ENCODE data around the gene PPP3CA.
"Not testable (repeated sequence)": the region's sequence is repeated elsewhere in the genome, so short reads cannot be mapped to it uniquely, and the experiment has no call there.

PPP3CA gene

GRCh38 chr4:101131058-101131457 is 216.3 kb downstream of the PPP3CA start:
- DNase-seq, result not testable (repeated sequence)

DNA sequence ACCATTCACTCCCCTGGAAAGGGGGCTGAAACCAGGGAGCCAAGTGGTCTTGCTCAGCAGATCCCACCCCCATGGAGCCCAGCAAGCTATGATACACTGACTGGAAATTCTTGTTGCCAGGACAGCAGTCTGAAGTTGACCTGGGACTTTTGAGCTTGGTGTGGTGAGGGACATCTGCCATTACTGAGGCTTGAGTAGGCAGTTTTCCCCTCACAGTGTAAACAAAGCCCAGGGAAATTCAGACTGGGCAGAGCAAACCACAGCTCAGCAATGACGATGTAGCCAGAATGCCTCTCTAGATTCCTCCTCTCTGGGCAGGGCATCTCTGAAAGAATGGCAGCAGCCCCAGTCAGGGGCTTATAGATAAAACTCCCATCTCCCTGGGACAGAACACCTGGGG is 218.4 kb downstream of the PPP3CA start:
- DNase-seq, result not testable (repeated sequence)

DNA sequence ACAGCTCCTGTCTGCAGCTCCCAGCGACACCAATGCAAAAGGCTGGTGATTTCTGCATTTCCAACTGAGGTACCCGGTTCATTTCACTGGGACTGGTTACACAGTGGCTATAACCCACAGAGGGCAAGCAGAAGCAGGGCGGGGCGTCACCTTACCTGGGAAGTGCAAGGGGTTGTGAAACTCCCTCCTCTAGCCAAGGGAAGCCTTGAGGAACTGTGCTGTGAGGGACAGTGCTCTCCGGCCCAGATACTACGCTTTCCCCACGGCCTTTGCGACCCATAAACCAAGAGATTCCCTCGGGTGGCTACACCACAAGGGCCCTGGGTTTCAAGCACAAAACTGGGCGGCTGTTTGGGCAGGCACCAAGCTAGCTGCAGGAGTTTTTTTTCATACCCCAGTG is 218.9 kb downstream of the PPP3CA start:
- no peak for DNase-seq

GRCh38 chr4:101127176-101127790 is 220.0 kb downstream of the PPP3CA start:
- no peak for DNase-seq

- no peak for DNase-seq
These were observed 221.3 kb downstream of the PPP3CA start for GRCh38 chr4:101126059-101126458.

- DNase-seq, result no peak
These were observed 222.0 kb downstream of the PPP3CA start for GRCh38 chr4:101125045-101125942.

DNA sequence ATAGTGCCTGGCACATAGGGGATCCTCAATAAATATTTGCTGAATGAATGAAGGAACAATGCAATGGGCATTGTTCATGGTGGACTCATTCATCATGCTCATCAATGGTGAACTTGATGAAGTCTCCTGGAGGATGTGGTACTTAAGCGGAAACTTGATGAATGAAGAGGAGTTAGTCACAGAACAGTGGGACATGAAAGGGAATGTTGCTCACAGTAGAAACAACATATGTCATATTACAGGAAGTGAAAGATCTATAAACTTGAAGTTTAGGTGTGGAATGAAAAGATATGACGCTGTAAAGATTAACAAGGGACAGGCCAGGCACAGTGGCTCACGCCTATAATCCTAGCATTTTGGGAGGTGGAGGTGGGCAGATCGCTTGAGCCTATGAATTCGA is 224.1 kb downstream of the PPP3CA start:
- DNase-seq, result no peak

DNA sequence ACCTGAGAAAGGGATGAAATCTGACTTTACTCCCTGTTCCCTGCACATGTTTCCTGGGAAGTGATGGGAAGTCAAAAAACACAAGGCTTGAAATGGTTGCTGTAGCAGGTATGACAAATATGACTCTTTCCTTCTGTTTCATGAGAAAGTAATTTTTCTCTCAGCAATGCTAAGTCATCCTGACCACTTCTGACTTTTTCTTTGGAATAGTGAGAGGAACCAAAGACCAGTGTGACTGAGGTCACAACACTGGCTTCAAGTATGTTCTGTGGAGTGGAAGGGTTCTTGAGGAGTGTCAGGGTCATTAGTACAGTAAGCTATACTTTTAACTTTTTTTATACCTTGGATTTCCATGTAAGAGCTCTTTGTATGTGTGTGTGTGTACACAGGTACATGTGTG is 225.3 kb downstream of the PPP3CA start:
- no peak for DNase-seq

GRCh38 chr4:101119141-101119540 is 228.2 kb downstream of the PPP3CA start:
- no peak for DNase-seq

- DNase-seq, result no peak
These were observed 228.7 kb downstream of the PPP3CA start for GRCh38 chr4:101118617-101119016.

GRCh38 chr4:101115887-101116286 is 231.4 kb downstream of the PPP3CA start:
- DNase-seq, result no peak

DNA sequence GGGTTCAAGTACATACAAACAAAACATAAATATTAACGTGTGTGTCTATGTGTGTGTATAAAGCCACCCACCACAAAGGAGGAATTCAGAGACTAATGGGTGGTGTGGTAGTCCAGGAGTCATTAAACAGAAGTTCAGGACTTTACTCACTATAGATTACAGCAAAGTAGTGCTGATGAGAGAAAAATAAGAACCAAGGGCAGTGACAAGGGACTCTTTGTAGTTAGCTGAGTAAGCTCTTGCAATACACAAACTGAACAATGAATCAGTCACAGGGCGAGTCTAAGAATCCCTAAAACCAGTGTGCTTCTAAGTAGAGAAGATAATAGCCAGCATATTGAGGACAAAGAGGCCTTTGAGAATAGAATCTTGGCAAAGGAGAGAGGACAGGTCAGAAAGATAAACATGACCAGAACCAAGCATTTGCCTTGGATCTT is 232.4 kb downstream of the PPP3CA start:
- no peak for DNase-seq

DNA sequence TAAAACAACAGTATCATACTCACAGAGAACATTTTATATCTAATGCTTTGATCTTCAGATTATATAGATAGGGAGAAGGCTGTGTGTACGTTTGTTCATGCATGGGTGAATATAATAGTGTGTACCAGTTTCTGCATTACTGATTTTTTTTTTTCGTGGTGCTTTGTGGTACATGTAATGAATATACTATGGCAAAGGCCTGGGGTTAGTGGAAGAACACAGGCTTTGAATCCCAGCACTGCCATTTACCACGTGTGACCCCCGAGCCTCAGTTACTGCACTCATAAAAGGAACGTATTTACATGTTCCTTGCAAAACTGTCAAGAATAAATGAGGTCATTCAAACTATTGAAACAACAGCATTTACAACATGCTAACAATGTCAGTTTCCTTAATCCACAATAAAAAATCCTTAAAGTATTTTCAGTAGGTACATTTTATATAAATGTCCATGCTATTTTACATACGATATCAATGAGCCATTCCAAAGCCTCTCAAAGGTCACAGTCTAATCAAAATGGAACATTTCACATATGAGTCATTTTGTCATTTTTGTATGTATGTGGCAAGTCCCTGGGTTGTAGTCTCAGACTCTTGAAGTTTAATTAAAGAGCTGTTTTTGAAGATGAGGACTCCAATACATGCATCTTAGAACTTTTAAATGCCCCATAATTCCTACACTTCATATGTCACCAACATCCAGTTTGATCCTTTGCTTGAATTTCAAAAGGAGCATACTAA is 242.8 kb downstream of the PPP3CA start:
- no peak for DNase-seq

DNA sequence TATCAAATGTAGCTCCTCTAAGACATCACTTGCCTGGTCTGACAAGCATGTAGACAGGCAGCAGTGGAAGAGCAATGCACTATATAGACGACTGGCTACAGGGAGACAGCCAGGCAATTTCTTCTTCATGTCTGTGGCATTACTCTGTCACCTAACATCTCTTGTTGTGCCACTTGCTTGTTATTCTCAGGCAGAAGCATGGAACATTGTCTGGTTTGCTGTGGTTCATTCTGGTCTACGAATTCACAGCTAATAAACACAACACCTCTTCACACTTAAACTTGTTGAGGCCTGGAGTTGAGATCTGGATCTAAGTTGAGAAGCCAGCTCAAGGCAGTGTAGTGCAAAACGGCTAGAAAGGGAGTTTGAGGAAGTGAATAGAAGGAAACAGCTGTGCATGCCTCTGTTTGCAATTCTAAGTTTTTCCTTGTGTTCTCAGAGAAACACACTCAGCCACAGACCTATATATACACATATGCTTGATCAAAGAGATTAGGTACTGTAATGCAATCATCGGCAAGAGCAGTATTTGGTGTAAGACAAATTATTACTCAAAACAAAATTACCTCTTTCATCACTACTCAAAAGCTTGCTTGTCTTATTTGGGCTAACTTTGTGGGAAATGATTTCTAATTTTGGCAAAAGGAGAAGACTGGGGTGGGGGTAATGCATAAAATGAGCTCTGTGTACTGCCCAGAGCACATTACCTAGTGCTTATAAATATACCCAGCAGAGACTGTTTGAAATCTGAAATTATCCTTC is 243.8 kb downstream of the PPP3CA start:
- no peak for DNase-seq

DNA sequence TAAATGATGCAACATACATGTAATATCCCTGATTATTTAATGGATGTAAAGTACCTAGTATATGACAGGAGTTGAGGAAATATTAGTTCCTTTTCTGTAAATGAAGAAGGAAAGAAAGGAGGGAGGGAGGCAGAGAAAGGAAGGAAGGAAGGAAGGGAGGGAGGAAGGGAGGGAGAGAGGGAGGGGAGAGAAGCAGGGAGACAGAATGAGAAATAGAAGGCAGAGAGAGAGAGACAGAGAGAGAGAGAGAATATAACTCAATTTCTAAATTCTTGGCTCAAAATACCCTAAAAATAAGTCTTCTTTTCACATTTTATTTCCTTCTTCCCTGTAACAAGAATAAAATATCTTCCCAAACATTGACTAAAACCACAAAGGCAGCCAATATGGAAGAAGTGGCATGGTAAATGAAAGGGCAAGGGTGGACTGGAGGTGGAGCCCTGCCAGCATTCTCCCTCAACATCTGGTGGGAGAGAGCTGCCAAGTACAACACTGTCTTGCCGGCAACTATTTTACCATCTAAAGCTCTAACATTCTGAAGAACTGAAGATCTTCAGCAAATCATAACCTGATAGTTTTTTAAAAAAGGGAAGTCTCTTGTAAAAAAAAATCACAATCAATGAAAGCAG is 245.1 kb downstream of the PPP3CA start:
- DNase-seq, result no peak

GRCh38 chr4:101101072-101101471 is 246.3 kb downstream of the PPP3CA start:
- no peak for DNase-seq

GRCh38 chr4:101098666-101099400 is 248.5 kb downstream of the PPP3CA start:
- DNase-seq, result no peak

DNA sequence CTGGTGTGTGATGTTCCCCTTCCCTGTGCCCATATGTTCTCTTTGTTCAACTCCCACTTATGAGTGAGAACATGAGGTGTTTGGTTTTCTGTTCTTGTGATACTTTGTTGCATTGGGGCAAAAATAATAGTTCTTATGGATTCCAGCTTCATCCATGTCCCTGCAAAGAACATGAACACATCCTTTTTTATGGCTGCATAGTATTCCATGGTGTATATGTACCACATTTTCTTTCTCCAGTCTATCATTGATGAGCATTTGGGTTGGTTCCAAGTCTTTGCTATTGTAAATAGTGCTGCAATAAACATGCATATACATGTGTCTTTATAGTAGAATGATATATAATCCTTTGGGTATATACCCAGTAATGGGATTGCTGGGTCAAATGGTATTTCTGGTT is 254.7 kb downstream of the PPP3CA start:
- not testable (repeated sequence) for DNase-seq

GRCh38 chr4:101089168-101089567 is 258.2 kb downstream of the PPP3CA start:
- no peak for DNase-seq

DNA sequence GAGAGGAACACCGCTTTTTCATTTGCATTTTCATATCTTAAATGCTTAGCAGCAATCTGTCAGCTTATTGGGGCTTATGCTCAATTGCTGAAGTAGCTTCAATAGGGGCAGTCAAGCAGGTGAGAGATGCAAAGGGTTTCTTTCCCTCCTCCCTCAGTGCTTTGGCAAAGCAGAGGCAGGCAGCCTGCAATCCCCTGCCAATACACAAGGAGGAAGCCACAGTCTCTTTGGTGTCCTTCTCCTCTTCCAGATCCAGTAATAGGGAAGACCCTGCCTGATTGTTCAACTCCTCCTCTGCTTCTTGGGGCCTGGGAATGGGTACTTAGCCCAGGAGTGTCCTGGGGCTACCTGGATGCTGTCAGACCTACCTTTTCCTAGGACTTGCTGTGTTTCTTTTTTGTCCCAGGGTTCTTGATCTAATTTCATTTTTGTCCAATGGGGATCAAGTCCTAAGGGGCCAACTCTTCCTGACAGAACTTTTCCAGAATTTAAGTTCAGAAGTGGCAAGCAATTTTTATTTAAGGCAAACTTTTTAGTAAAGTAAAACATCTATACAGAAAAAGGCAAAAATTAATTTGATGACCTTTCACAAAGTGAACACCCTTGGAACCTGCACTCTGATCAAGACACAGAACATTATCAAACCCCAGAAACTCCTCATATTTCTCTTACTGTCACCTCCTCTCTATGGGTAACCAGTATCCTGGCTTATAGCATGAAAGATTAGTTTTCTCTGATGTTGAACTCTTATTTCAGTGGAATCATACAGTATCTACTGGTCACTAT is 260.3 kb downstream of the PPP3CA start:
- no peak for DNase-seq

- no peak for DNase-seq
These were observed 264.2 kb downstream of the PPP3CA start for GRCh38 chr4:101083131-101083530.
